OCI-LY1 (cell line): ENCODE results near the gene CFL1.

Experiments
- EZH2 ChIP-seq: fragments of 200-600 bp; sonication (generic), shearing (Covaris generic); IDR thresholded peaks from 2 replicates; pipeline ENCODE4 v1.8.0; 2017; ENCODE audit warnings: borderline replicate concordance, mixed run types, mild to moderate bottlenecking, antibody characterized with exemption, low read length, moderate library complexity, mixed read lengths
- TF ChIP-seq, protein P1 (sequence below): fragments of 200-600 bp; sonication (generic), shearing (Covaris generic); IDR thresholded peaks from 2 replicates; pipeline ENCODE4 v1.5.1; 2017; ENCODE audit warnings: mild to moderate bottlenecking, antibody characterized with exemption, low read length, moderate library complexity, mixed read lengths

GRCh38 chr11:65844231-65844872 is 13.6 kb downstream of the CFL1 start:
- TF ChIP-seq, protein P1, sequence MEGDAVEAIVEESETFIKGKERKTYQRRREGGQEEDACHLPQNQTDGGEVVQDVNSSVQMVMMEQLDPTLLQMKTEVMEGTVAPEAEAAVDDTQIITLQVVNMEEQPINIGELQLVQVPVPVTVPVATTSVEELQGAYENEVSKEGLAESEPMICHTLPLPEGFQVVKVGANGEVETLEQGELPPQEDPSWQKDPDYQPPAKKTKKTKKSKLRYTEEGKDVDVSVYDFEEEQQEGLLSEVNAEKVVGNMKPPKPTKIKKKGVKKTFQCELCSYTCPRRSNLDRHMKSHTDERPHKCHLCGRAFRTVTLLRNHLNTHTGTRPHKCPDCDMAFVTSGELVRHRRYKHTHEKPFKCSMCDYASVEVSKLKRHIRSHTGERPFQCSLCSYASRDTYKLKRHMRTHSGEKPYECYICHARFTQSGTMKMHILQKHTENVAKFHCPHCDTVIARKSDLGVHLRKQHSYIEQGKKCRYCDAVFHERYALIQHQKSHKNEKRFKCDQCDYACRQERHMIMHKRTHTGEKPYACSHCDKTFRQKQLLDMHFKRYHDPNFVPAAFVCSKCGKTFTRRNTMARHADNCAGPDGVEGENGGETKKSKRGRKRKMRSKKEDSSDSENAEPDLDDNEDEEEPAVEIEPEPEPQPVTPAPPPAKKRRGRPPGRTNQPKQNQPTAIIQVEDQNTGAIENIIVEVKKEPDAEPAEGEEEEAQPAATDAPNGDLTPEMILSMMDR = no peak
- no peak for TF ChIP-seq EZH2
